Mesenchymal stem cell (in vitro differentiated cells and primary cell): Measurements from ENCODE around the gene MAPK8.
A peak's percentile ranks its signal among the peaks of the same experiment; 100 is the strongest.

ENCODE experiments used
- DNase-seq: peaks from one replicate; pipeline ENCODE4 v3.0.0-alpha.2; 2013
- H2AFZ ChIP-seq: one replicate; pipeline ENCODE4 v1.6.1; 2013; ENCODE audit warnings: low read depth, mild to moderate bottlenecking, control low read depth, inconsistent platforms, low read length, moderate library complexity
- H2AK5ac ChIP-seq: 2 replicates; pipeline ENCODE4 v1.6.1; 2013; ENCODE audit warnings: low read length, moderate library complexity, mild to moderate bottlenecking, inconsistent platforms; ENCODE audit not compliant: severe bottlenecking
- H2BK120ac ChIP-seq: one replicate; pipeline ENCODE4 v1.6.1; 2013; ENCODE audit warnings: low read depth, mild to moderate bottlenecking, inconsistent platforms, low read length, moderate library complexity
- H2BK12ac ChIP-seq, 2 experiments: one replicate each; pipeline ENCODE4 v1.6.1; 2013; ENCODE audit warnings: inconsistent platforms in 2 of 2, low read length in 2 of 2, mild to moderate bottlenecking in 2 of 2, moderate library complexity in 2 of 2, control low read depth in 1 of 2
- H2BK15ac ChIP-seq: one replicate; pipeline ENCODE4 v1.6.1; 2013; ENCODE audit warnings: mild to moderate bottlenecking, low read depth, inconsistent platforms; ENCODE audit not compliant: poor library complexity, severe bottlenecking
- H2BK5ac ChIP-seq: 2 replicates; pipeline ENCODE4 v1.6.1; 2013; ENCODE audit warnings: low read depth, mild to moderate bottlenecking, low read length, control low read depth, inconsistent platforms; ENCODE audit not compliant: poor library complexity, severe bottlenecking
- H3K14ac ChIP-seq, 2 experiments: one replicate each; pipeline ENCODE4 v1.6.1; 2013; ENCODE audit warnings: inconsistent platforms in 2 of 2, low read length in 2 of 2, control low read depth in 1 of 2, mild to moderate bottlenecking in 1 of 2, moderate library complexity in 1 of 2
- H3K18ac ChIP-seq, 2 experiments: one replicate each; pipeline ENCODE4 v1.6.1; 2013; ENCODE audit warnings: inconsistent platforms in 2 of 2, low read length in 2 of 2, control low read depth in 1 of 2, low read depth in 1 of 2, mild to moderate bottlenecking in 1 of 2
- H3K23ac ChIP-seq, 2 experiments: one replicate each; pipeline ENCODE4 v1.6.1; 2013; ENCODE audit warnings: inconsistent platforms in 2 of 2, low read length in 2 of 2, mild to moderate bottlenecking in 2 of 2, moderate library complexity in 2 of 2, control low read depth in 1 of 2
- H3K27ac ChIP-seq: 2 replicates; pipeline ENCODE4 v1.5.1; 2013; ENCODE audit warnings: mild to moderate bottlenecking, moderate library complexity, low read length, control low read depth, inconsistent platforms; ENCODE audit not compliant: poor library complexity, severe bottlenecking
- H3K27me3 ChIP-seq, 2 experiments: 2 replicates each; pipeline versions ENCODE4 v1.6.1 to v1.7.0; 2013; ENCODE audit warnings: low read length in 2 of 2, mild to moderate bottlenecking in 2 of 2, moderate library complexity in 2 of 2, control low read depth in 1 of 2, inconsistent platforms in 1 of 2; ENCODE audit not compliant: control insufficient read depth in 1 of 2, insufficient read depth in 1 of 2
- H3K36me3 ChIP-seq, 2 experiments: 2 replicates each; pipeline versions ENCODE4 v1.6.1 to v1.7.0; 2013; ENCODE audit warnings: low read length in 2 of 2, control low read depth in 1 of 2, inconsistent platforms in 1 of 2, low read depth in 1 of 2, mild to moderate bottlenecking in 1 of 2; ENCODE audit not compliant: insufficient read depth in 2 of 2, control insufficient read depth in 1 of 2
- H3K4ac ChIP-seq, 2 experiments: one replicate each; pipeline ENCODE4 v1.6.1; 2013; ENCODE audit warnings: inconsistent platforms in 2 of 2, low read length in 2 of 2, mild to moderate bottlenecking in 2 of 2, moderate library complexity in 2 of 2, control low read depth in 1 of 2, low read depth in 1 of 2
- H3K4me1 ChIP-seq: 2 replicates; pipeline ENCODE4 v1.6.1; 2013; ENCODE audit warnings: low read depth, low read length, control low read depth; ENCODE audit not compliant: control insufficient read depth, insufficient read depth
- H3K4me2 ChIP-seq: 2 replicates; pipeline ENCODE4 v1.6.1; 2013; ENCODE audit warnings: low read length, mild to moderate bottlenecking, inconsistent platforms; ENCODE audit not compliant: poor library complexity, severe bottlenecking
- H3K4me3 ChIP-seq, 2 experiments: 2 replicates each; pipeline versions ENCODE4 v1.5.1 to v1.7.0; 2013; ENCODE audit warnings: low read length in 2 of 2, mild to moderate bottlenecking in 2 of 2, control low read depth in 1 of 2, low read depth in 1 of 2; ENCODE audit not compliant: insufficient read depth in 1 of 2
- H3K79me1 ChIP-seq: replicated peaks from 2 replicates; pipeline ENCODE4 v1.6.1; 2013; ENCODE audit warnings: mild to moderate bottlenecking, control low read depth, low read length, inconsistent platforms; ENCODE audit not compliant: poor library complexity, severe bottlenecking
- H3K9ac ChIP-seq: 2 replicates; pipeline ENCODE4 v1.7.0; 2013; ENCODE audit warnings: mild to moderate bottlenecking, low read length, moderate library complexity
- H3K9me3 ChIP-seq: 2 replicates; pipeline ENCODE4 v1.7.0; 2013; ENCODE audit warnings: mild to moderate bottlenecking, low read length; ENCODE audit not compliant: control insufficient read depth
- H4K8ac ChIP-seq: one replicate; pipeline ENCODE4 v1.6.1; 2013; ENCODE audit warnings: inconsistent platforms, mild to moderate bottlenecking, low read length, moderate library complexity
- H4K91ac ChIP-seq: one replicate; pipeline ENCODE4 v1.6.1; 2013; ENCODE audit warnings: mild to moderate bottlenecking, low read length, inconsistent platforms
- WGBS: methylation state at CpG from one replicate; pipeline ENCODE4 v1.1.7; 2013; ENCODE audit warnings: mixed read lengths; 5-methylcytosine and 5-hydroxymethylcytosine counted together

The MAPK8 gene

DNA sequence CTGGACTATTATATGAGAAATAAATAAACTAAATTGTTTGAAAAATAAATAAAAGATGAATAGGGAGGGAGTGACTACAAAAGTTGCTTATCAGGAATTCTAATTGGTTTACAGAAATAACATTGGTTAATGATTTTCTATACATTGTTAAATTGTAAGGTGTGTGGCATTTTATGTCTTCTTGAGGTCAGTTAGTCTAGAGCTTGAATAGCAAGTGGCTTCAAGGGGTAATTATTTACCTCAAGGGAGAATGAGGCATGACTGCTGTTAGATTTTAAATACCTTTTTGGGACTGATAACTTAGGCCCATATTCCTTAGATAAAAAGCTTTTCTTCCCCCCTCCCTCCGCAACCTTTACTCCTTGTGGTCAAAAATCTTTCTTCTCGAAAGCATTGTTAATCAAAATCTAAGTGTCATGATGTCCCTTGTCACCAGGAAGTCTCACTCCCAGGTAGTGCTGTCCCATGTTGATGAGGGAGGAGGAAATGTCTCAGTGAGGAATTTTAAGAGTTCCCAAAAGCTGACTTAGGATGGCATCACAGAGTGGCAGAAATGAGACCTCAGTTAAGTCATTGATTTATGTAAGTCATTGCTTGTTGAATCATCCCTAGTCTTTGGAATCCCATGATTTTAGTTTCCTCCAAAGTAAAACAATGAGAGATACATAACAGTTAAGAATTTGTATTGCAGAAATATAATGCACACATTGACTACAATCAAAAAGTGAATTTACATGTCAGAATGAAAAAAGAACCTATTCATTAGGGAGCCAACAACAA is 71.5 kb downstream of the MAPK8 start:
- Histone ChIP-seq H3K18ac (no peak overlapping the region), H3K9me3 (no peaks in the 10 kb centered on the region), H3K4ac (no peak overlapping the region), H4K91ac (no peak overlapping the region), H2AFZ (no peak overlapping the region), H2BK120ac (no peak overlapping the region), H3K14ac (no peak overlapping the region), H3K4me1 (no peaks in the 10 kb centered on the region), H3K36me3 (no peaks in the 10 kb centered on the region), H2BK12ac (no peak overlapping the region), H2BK5ac (no peak overlapping the region), H3K23ac (no peak overlapping the region), H3K27me3 (no peaks in the 10 kb centered on the region), H4K8ac (no peak overlapping the region), H3K79me1 (peaks cover 17% of the 10 kb centered on the region), H3K4me2 (peak overlapping the region; percentile 1), H3K27ac (peak overlapping the region; percentile 51), H3K4me3 (no peak overlapping the region), H3K9ac (no peak overlapping the region), H2AK5ac (no peak overlapping the region), H2BK15ac (no peak overlapping the region)
- no peak for DNase-seq
- WGBS: 100% methylated on average over 2 of the region's 2 CpGs

DNA sequence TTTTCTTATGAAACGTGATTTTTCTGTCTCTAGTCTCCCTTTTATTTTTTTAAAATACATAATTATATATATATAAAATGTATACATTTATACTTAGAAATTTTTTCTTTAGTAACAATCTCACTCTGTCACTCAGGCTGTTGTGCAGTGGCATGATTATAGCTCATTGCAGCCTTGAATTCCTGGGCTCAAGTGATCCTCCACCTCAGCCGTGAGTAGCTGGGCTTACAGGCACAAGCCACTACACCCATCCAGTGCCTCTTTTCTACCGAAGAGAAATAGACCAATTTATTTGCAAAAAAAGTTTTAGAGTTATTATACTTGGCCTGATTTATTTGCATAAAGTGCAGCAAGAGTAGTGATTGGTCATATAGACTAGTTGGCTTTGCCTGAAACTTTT is 72.2 kb downstream of the MAPK8 start:
- Histone ChIP-seq H2BK12ac (no peak overlapping the region), H3K36me3 (no peaks in the 10 kb centered on the region), H2AK5ac (no peak overlapping the region), H3K9me3 (no peaks in the 10 kb centered on the region), H4K91ac (no peak overlapping the region), H3K27ac (no peak overlapping the region), H3K79me1 (peaks cover 18% of the 10 kb centered on the region), H3K4me1 (no peaks in the 10 kb centered on the region), H2BK5ac (no peak overlapping the region), H3K23ac (no peak overlapping the region), H2AFZ (no peak overlapping the region), H3K4me3 (no peak overlapping the region), H2BK15ac (no peak overlapping the region), H4K8ac (no peak overlapping the region), H3K4me2 (no peak overlapping the region), H3K14ac (no peak overlapping the region), H3K27me3 (no peaks in the 10 kb centered on the region), H3K18ac (no peak overlapping the region), H3K9ac (no peak overlapping the region), H3K4ac (no peak overlapping the region), H2BK120ac (no peak overlapping the region)
- no peak for DNase-seq
- 100% methylated on average over 1 of the region's 3 CpGs for WGBS

DNA sequence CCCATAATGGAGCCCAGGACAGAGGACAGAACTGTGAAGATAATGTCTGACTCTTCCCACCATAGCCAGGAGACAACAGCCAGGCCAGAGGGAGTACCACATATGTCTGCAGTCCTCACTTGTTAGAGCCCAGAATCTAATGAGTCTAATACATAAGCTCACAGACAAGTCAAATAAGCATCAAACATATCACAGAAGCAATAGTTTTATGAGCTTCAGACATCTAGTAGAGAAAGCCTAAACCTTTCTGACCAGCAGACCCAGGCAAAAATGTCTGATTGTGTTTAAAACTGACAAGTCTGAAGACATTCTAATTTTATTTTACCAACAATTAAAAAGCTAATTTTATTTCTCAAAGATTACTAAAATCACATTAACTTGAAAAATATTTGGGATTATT is 75.5 kb downstream of the MAPK8 start:
- no peak overlapping the region for H3K23ac ChIP-seq
- no peaks in the 10 kb centered on the region for H3K9me3 ChIP-seq
- peaks cover 22% of the 10 kb centered on the region for H3K79me1 ChIP-seq
- H2AK5ac ChIP-seq: no peak overlapping the region
- no peak for DNase-seq
- peaks cover 3% of the 10 kb centered on the region for H3K4me1 ChIP-seq
- no peak overlapping the region for H3K9ac ChIP-seq
- H3K27ac ChIP-seq: no peak overlapping the region
- H3K4ac ChIP-seq: no peak overlapping the region
- H3K36me3 ChIP-seq: no peaks in the 10 kb centered on the region
- no peak overlapping the region for H4K8ac ChIP-seq
- H2BK120ac ChIP-seq: no peak overlapping the region
- no peak overlapping the region for H3K18ac ChIP-seq
- H4K91ac ChIP-seq: no peak overlapping the region
- no peak overlapping the region for H2BK5ac ChIP-seq
- no peak overlapping the region for H2BK12ac ChIP-seq
- H3K4me2 ChIP-seq: no peak overlapping the region
- no peak overlapping the region for H3K14ac ChIP-seq
- H2AFZ ChIP-seq: no peak overlapping the region
- H2BK15ac ChIP-seq: no peak overlapping the region
- H3K27me3 ChIP-seq: no peaks in the 10 kb centered on the region
- no peak overlapping the region for H3K4me3 ChIP-seq

DNA sequence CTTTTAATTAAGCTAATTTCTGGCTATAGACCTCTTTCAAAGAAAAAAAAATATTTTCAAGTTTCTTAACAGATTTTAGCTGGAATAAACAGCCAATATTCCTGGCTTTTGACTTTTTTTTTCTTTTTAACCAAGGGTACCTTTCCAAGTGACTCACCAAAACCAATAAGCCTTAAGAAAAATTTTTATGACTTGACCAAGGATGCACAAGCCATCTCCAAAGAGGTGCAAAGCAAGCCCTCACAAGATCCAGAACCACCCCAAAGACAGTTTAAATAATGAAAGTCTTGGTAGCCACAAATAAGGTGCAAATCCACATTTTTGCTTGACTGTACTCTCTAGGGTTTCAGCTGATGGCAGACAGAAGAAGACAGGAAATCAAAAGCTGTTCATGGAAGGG is 76.5 kb downstream of the MAPK8 start:
- H4K91ac ChIP-seq: no peak overlapping the region

More for the DNA sequence above, 76.5 kb downstream of the MAPK8 start:
- Histone ChIP-seq H2BK15ac (no peak overlapping the region), H3K36me3 (no peaks in the 10 kb centered on the region), H2AFZ (no peak overlapping the region), H3K27me3 (no peaks in the 10 kb centered on the region), H3K23ac (no peak overlapping the region), H4K8ac (no peak overlapping the region), H3K4me2 (no peak overlapping the region), H2BK120ac (no peak overlapping the region), H2AK5ac (no peak overlapping the region), H3K27ac (no peak overlapping the region), H3K14ac (no peak overlapping the region), H3K4ac (no peak overlapping the region), H3K79me1 (peaks cover 20% of the 10 kb centered on the region), H3K9ac (no peak overlapping the region), H3K18ac (no peak overlapping the region), H3K4me1 (peaks cover 3% of the 10 kb centered on the region), H2BK5ac (no peak overlapping the region), H3K9me3 (no peaks in the 10 kb centered on the region), H3K4me3 (no peak overlapping the region), H2BK12ac (no peak overlapping the region)
- DNase-seq: no peak
